NCI-H2107 treated with DMSO at 0.1 percent for 48 hours (cell line): ENCODE data around the gene MAD1L1.
"Not testable (repeated sequence)": the region's sequence is repeated elsewhere in the genome, so short reads cannot be mapped to it uniquely, and the experiment has no call there.

Experiments
- DNase-seq: peaks from one replicate; lab custom pipeline; 2025; ENCODE audit not compliant: unreplicated experiment; lab: John Stamatoyannopoulos, UW

Gene MAD1L1

DNA sequence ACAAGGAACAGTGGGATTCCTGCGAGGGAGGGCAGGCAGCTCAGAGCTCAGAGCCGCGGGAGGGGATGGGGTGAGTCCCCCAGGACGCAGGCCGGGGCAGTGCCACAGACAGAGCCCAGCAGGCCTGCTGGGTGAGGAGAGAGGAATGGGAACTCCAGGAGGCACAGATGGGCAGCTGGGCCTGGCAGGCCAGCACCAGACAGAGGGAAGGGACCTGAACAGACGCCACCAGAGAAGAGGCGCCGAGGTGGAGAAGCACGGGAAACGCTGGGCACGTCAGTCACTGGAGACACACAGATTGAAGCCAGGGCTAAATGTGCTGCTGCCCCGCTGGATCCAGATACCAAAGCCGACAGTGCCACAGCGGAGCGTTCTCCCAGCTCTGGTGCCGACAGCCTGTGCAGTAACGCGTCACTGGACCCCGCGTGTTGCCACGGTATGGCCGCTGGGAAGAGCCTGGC lies 225.8 kb downstream of the MAD1L1 start:
- no peak for DNase-seq

- DNase-seq: no peak
These were observed 226.4 kb downstream of the MAD1L1 start for GRCh38 chr7:2006231-2006771.

DNA sequence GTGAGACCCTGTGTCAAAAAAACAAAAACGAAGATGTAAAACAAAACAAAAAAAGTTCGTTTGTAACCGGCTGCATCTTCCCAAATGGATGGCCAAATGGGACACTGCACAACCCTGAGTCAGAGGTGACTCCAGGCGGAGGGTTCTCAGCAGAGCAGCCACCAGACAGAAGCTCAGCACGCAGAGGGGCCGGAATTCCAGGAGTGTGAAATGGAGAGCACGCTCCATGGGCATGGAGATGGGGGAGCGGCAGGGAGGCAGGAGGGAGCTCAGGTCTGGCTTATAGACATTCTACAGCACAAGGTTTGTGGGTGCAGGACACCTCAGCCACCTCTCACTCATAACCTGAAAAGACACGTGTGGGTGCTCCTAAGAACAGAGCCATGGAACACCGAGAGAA lies 227.0 kb downstream of the MAD1L1 start:
- no peak for DNase-seq

- DNase-seq: no peak
These were observed 227.7 kb downstream of the MAD1L1 start for GRCh38 chr7:2004841-2005725.

- DNase-seq: no peak
These were observed 228.6 kb downstream of the MAD1L1 start for GRCh38 chr7:2003931-2004812.

DNA sequence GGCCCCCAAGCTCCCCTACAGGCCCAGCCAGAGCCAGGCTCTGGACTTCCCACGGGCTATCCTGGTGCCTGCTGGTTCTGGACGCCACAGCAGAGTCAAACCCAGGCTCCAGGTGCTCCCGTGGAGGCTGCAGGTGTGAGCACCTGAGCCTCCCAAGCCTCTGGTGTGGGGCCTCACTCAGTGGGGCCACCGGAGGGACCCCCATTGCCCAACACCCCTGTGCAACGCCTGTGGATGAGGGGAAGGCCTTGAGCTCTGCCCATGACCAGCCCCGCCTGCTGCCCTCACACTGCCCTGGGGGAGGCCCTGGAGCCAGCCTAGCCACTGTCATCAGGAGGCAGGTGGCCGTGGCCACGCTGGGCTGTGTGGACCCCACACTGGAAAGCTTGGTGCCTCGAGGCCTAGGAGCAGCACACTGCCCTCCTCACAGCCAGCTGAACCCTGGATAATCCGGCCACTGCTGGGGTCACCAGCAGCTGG lies 229.3 kb downstream of the MAD1L1 start:
- DNase-seq: no peak

DNA sequence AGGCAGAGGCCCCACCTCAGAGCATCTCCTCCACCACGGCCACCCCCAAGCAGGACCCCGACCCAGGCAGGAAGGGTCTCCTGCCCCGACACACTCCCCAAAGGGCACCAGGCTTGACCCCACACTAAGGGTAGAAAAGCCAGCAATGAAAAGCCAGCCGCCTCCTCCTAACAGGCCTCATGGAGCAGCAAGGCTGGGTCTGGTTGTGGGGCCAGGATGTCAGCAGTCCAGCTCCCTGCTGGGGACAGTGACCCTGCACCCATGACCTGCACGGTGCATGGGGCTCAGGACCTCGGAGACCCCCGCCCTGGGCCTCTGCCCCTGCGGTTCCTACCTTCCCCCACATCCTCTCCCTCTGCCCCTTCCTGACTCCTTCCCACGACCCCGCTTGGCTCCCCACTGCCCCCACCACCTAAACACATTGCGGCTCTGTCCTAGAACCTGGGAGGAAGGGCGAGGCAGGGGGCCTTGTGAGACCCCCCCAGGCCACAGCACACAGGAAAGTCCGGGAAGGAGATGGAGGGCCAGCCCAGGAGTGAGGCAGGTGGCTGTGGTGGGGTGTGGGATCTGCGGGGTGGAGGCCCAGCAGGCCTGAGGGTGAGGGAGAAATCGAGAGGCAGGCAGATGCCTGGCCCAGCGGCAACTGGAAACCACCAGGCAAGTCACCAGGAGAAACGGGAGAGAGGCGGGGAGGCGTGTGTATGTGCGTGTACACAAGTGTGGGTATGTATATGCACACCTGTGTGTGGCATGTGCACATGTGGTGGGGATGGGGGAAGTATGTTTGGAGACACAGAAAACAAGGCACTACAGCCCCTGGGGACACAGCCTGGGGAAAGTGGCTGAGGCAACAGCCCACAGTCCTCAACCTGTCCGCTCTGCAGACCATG lies 229.9 kb downstream of the MAD1L1 start:
- peak; percentile 30 for DNase-seq

DNA sequence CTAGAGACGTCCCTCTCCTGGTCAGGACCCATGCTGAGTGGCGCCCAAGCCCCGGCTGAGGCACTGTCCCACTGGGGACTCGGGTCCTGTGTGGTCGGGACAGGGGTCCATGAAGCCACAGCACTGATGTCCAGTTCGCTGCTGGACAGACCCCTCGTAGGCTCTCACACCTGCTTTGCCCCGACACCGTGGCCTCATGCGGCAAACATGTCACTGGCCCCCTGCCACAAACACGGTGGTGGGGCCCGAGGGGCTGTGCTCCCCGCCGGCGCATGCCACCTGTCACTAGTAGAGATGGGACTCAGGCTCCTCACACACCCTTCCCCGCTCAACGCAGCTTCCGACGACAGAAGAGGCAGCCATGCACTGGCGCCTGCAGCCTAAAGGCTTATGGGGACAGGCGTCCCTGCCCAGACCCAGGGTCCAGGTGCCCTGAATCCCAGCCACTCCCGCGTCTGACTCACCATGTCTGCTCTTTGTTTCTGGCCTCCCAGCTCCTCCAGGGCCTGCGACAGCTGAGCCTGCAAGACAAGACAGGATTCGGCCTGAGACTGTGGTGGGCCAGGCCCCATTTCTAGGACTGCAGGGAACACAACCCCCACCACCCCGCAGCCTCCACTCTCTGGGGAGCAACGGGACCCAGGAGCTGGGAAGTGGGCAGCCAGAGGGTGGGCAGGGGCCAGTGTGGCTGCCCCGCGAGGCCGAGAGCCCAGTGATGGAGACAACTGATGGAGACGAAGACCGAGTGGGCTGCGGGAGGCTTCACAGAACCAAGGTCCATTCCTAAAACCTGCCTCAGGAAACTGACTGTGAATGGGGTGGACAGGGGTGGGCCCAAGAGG lies 230.9 kb downstream of the MAD1L1 start:
- DNase-seq: no peak

DNA sequence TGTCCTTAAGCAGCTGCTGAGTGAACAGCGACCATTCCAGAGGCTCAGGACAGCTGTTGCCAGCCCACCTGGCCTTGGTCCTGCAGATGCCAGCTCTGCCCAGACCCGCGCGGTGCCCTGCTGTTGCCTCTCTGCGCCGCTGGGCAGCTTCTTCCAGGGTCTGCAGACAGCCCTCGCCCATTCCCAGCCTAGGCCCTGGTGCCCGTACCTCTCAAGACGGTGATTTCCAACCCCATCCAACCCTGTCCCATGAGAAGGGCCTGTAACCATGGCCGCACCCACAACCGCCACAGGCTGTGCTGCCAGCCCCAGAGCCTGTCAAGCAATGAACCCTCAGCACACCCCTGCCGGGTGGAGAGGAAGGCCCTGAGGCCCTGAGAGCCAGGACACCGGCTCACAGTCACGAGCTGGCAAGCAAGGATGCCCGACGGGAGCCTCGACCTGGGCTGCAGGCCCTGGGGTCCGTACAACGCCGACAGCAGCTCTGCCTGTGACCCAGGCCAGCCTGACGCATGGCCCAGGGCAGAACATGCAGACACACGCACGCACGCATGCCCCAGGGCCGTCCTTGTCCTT lies 231.9 kb downstream of the MAD1L1 start:
- no peak for DNase-seq

DNA sequence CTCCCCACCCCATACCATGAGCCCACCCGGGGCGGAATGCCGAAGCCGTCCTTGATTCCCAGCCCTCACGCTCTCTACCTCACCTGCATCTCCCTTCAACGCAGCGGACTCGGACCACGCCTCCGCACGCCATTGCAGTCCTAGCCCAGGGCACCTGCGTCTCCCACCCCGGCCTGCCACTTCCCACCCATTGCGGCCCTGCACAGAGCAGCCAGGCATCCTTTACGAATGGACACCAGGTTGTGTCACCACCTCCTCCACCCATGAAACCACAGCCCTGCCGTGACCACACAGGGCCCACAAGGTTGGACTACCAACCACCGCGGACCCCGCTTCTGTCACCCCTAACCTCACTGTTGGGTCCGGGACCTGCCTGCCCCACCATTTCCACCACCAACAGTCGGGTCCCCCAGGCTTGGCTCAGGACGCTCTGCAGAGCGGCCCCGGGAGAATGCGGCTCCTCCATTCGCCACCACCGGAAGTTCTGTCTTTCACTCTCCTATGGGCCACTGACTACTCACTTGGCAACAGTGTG lies 232.5 kb downstream of the MAD1L1 start:
- DNase-seq: no peak

GRCh38 chr7:1999278-1999984 lies 233.3 kb downstream of the MAD1L1 start:
- DNase-seq: no peak

GRCh38 chr7:1998146-1998545 lies 234.6 kb downstream of the MAD1L1 start:
- no peak for DNase-seq

DNA sequence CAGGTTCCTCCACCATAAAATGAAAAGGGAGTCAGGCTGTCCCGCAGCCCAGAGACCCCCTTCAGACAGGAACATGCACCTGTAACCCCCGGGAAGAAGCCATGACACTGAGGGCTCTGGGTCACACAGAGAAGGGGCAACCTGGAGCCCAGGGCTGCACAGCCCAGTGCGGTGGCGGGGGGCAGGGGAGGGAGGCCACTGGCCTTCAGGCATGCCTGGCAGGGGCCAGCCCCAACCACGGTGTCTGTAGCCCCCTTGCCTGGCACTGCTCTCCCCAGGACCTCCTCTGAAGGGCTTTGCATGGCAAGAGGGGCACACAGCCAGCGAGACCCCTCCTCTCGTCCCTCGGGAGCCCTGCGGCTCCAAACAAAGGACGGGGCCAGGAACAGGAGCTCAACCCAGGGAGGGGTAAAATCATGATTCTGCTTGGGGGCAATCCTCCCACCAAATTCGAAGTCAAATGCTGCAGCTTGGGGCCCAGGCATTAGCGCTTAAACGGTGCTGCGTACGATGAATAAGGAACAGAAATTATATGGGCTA lies 235.1 kb downstream of the MAD1L1 start:
- DNase-seq: no peak

DNA sequence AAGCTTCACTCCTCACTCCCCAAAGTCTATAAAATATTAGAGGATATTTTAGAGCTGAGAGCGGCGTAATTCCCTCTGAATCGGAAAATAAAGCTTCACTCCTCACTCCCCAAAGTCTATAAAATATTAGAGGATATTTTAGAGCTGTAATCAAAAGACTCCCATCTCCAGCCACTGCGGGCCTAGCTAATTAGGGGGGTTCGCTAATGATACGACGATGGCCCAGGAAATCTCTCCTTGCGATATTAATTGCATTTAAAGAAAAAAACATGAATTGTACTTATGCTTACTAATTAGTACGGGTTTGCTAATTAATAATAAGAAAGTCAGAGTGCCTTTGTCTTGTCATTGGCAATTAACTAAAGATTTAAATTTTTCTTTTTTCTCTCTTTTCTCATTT lies 235.9 kb downstream of the MAD1L1 start:
- DNase-seq: no peak

DNA sequence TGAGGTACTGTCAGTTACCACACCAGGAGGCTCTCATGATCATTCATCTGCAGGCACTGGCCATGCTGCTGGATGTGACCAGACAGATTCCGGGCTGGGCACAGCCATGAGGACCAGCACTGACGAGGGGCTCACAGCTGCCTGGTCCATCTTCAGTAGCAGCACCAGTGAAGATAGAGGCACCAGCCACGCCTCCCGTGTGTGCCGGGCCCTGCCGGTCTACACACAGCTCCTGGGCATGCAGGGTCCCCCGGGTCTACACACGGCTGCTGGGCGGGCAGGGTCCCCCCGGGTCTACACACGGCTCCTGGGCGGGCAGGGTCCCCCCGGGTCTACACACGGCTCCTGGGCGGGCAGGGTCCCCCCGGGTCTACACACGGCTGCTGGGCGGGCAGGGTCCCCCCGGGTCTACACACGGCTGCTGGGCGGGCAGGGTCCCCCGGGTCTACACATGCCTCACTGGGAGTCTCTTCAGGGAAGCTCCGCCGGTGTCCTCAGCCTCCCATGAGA lies 236.8 kb downstream of the MAD1L1 start:
- DNase-seq: not testable (repeated sequence)

GRCh38 chr7:1995426-1995825 lies 237.3 kb downstream of the MAD1L1 start:
- DNase-seq: no peak

GRCh38 chr7:1994931-1995330 lies 237.8 kb downstream of the MAD1L1 start:
- DNase-seq: peak; percentile 90
